Measurements from ENCODE around the gene NUDT5.

DNA sequence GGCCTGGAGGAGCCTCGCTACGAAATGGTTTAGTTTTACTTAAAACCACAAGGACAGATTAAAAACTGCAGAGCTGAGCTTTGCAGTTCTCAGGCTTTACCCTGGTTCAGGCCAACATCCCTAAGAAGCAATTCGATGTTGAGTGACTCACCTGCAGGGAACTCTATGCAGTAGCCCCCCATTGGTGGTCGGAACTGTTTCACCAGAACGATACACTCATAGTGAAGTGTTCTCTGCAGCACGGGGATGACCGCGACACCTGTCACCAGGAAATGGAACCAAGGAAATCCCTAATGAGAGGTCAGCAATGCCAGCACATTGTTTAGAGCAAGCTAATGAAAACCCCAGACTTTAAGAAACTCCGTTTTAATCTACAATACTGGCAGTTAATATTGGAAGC is 18.0 kb downstream of the NUDT5 start:
- TF ChIP-seq, protein P1, sequence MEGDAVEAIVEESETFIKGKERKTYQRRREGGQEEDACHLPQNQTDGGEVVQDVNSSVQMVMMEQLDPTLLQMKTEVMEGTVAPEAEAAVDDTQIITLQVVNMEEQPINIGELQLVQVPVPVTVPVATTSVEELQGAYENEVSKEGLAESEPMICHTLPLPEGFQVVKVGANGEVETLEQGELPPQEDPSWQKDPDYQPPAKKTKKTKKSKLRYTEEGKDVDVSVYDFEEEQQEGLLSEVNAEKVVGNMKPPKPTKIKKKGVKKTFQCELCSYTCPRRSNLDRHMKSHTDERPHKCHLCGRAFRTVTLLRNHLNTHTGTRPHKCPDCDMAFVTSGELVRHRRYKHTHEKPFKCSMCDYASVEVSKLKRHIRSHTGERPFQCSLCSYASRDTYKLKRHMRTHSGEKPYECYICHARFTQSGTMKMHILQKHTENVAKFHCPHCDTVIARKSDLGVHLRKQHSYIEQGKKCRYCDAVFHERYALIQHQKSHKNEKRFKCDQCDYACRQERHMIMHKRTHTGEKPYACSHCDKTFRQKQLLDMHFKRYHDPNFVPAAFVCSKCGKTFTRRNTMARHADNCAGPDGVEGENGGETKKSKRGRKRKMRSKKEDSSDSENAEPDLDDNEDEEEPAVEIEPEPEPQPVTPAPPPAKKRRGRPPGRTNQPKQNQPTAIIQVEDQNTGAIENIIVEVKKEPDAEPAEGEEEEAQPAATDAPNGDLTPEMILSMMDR (conservative IDR thresholded peaks at IDR 0.05): no peak
- TF ChIP-seq ZFX (IDR thresholded peaks at IDR 0.05): no peak

Measured in C4-2B (cell line).